Stimulated activated naive B cell treated with anti-CD40 and anti-IgM and Interleukin-4, amounts not matched to agents 10 μg/mL and 1 μg/mL and 100 μg/mL, for 72 hours (primary cell): ENCODE data around the gene SLC22A2.
A peak's percentile ranks its signal among the peaks of the same experiment; 100 is the strongest.
"Not testable (repeated sequence)": the region's sequence is repeated elsewhere in the genome, so short reads cannot be mapped to it uniquely, and the experiment has no call there.

Experiments used
- ATAC-seq, 2 donors: fragments of 150-1000 bp; cut with Tn5 transposase; replicated peaks; 2 replicates each; pipeline ENCODE4 v1.10.0; 2021; ENCODE audit warnings: moderate library complexity in 1 of 2
- DNase-seq: peaks from one replicate; pipeline ENCODE4 v3.0.0; 2021
- H3K27ac Mint-ChIP-seq: one replicate; pipeline ENCODE4 v1.8.0; 2022; ENCODE audit warnings: mild to moderate bottlenecking, mixed read lengths
- H3K27me3 Mint-ChIP-seq, 2 donors: one replicate each; pipeline ENCODE4 v1.8.0; 2022; ENCODE audit warnings: mixed read lengths in 2 of 2
- H3K36me3 Mint-ChIP-seq, 2 donors: one replicate each; pipeline ENCODE4 v1.8.0; 2022; ENCODE audit warnings: mixed read lengths in 2 of 2, mild to moderate bottlenecking in 1 of 2
- H3K4me1 Mint-ChIP-seq, 2 donors: one replicate each; pipeline ENCODE4 v1.8.0; 2022; ENCODE audit warnings: mixed read lengths in 2 of 2, mild to moderate bottlenecking in 1 of 2
- H3K4me3 Mint-ChIP-seq, 2 donors: one replicate each; pipeline ENCODE4 v1.8.0; 2022; ENCODE audit warnings: mild to moderate bottlenecking in 2 of 2, mixed read lengths in 2 of 2, moderate library complexity in 1 of 2
- H3K9me3 Mint-ChIP-seq, 2 donors: one replicate each; pipeline ENCODE4 v1.8.0; 2022; ENCODE audit warnings: mixed read lengths in 2 of 2, mild to moderate bottlenecking in 1 of 2

SLC22A2 gene

DNA sequence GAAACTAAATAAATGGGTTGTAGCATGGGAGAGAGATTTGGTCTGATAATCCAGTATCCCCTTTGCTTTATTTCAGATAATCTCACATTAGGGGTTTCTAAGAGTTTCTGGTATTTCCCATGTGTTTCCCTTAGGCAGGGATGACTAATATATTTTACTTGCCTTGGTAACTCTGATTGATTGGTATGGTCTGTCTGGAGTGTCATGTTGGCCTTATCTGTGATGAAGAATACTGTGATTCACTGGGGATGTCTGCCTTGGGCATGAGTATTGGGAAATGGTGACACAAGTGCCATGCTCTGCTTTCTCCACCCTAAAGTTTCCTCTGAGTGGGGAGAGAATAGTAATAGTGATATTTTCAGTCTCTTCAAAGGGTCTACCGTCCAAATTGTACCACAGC is 10.1 kb downstream of the SLC22A2 start:
- no peak for DNase-seq
- peaks cover 9 to 14% of the 10 kb centered on the region in 2 donors for H3K27me3 Mint-ChIP-seq
- no peak overlapping the region for H3K4me3 Mint-ChIP-seq
- ATAC-seq, result peak in 1 of 2 donors; percentile 36
- no peak overlapping the region for H3K27ac Mint-ChIP-seq
- H3K36me3 Mint-ChIP-seq, result no peaks in the 10 kb centered on the region
- H3K9me3 Mint-ChIP-seq, result no peaks in the 10 kb centered on the region
- H3K4me1 Mint-ChIP-seq, result no peaks in the 10 kb centered on the region

- H3K9me3 Mint-ChIP-seq, result no peaks in the 10 kb centered on the region
- peaks cover 9 to 14% of the 10 kb centered on the region in 2 donors for H3K27me3 Mint-ChIP-seq
- ATAC-seq (no peak), DNase-seq (no peak)
- no peaks in the 10 kb centered on the region for H3K36me3 Mint-ChIP-seq
- H3K4me1 Mint-ChIP-seq, result no peaks in the 10 kb centered on the region
- no peak overlapping the region for H3K27ac Mint-ChIP-seq
- H3K4me3 Mint-ChIP-seq, result no peak overlapping the region
Measured at GRCh38 chr6:160247457-160247883, 11.2 kb downstream of the SLC22A2 start.

DNA sequence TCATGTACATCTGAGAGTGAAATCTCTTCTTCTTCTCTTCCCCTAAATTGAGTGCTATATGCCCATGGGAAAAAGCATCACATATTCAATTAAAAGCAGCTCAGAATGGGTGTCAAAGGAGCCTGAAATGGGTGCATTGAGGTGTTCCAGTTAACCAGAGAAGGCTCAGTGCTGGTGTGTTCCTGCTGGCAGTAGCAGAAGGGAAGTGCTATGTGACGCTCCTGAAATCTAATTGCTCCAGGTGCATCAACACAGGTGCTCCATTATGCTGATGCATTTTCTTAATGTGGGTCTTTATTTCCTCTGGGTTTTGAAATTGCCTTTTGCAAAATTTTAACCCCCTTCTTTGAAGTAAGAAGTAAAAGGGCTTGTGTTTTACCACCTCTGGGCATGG is 17.9 kb downstream of the SLC22A2 start:
- ATAC-seq, result no peak
- DNase-seq, result no peak
- Mint-ChIP-seq H3K36me3 (peaks cover 0 to 3% of the 10 kb centered on the region in 2 donors), H3K4me3 (no peak overlapping the region), H3K9me3 (peaks cover 4 to 6% of the 10 kb centered on the region in 2 donors), H3K4me1 (no peaks in the 10 kb centered on the region), H3K27me3 (peaks cover 0 to 9% of the 10 kb centered on the region in 2 donors), H3K27ac (no peak overlapping the region)

GRCh38 chr6:160239929-160240690 is 18.5 kb downstream of the SLC22A2 start:
- no peaks in the 10 kb centered on the region for H3K4me1 Mint-ChIP-seq
- H3K9me3 Mint-ChIP-seq, result peaks cover 4 to 6% of the 10 kb centered on the region in 2 donors
- H3K27ac Mint-ChIP-seq, result no peak overlapping the region
- H3K4me3 Mint-ChIP-seq, result no peak overlapping the region
- DNase-seq (no peak), ATAC-seq (no peak)
- peaks cover 0 to 3% of the 10 kb centered on the region in 2 donors for H3K36me3 Mint-ChIP-seq
- H3K27me3 Mint-ChIP-seq, result peaks cover 0 to 9% of the 10 kb centered on the region in 2 donors

DNA sequence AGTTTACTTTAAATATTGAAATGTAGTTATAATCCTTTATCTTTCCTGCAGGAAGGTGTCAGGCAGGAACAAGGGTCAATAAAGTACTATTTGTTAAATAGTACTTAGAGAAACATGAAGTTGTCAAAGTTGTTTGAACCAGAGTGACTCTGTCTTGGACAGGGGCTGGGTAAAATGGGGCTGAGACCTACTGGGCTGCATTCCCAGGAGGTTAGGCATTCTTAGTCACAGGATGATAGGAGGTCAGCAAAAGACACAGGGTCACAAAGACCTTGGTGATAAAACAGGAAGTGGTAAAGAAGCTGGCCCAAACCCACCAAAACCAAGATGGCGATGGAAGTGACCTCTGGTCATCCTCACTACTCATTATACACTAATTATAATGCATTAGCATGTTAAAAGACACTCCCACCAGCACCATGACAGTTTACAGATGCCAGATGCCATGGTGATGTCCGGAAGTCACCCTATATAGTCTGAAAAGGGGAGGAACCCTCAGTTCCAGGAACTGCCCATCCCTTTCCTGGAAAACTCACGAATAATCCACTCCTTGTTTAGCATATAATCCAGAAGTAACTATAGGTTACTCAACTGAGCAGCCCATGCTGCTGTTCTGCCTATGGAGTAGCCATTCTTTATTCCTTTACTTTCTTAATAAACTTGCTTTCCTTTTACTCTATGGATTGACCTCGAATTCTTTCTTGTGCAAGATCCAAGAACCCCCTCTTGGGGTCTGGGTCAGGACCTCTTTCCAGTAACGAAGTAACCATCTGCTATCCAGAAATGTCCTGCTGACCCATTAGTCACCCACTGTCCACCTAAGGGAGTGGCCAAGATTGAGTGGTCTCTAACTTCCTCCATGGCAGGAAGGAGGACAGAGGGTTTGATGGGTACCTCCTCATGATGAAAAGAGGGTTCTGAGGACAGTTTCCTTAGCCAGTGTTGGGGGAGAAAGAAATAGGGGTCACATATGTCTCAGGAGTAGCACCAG is 19.6 kb downstream of the SLC22A2 start:
- peaks cover 0 to 9% of the 10 kb centered on the region in 2 donors for H3K27me3 Mint-ChIP-seq
- DNase-seq (no peak), ATAC-seq (no peak)
- no peaks in the 10 kb centered on the region for H3K4me1 Mint-ChIP-seq
- peaks cover 4 to 6% of the 10 kb centered on the region in 2 donors for H3K9me3 Mint-ChIP-seq
- no peak overlapping the region for H3K27ac Mint-ChIP-seq
- peaks cover 0 to 3% of the 10 kb centered on the region in 2 donors for H3K36me3 Mint-ChIP-seq
- no peak overlapping the region for H3K4me3 Mint-ChIP-seq

DNA sequence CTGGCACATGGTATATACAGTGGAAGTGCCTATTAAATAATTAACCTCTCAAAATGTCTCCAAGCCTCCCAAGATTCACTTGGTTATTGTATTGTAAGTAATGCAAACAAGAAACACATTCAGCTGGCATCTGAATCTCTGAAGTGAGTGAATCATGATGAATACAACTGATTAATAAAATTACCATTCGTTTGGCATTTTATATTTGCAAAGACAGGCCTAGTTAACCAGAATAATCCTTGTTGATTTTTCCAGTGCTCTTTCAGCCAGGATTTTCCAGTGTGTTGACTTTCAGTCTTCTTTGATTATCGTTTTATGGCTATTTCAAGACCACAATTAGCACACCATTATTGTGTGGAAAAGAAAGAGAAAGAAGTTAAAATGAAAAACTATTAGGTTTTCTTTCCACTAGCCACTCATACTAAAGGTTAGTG is 20.3 kb downstream of the SLC22A2 start:
- Mint-ChIP-seq H3K4me1 (no peaks in the 10 kb centered on the region), H3K27ac (no peak overlapping the region), H3K36me3 (peaks cover 0 to 3% of the 10 kb centered on the region in 2 donors), H3K9me3 (peaks cover 4 to 6% of the 10 kb centered on the region in 2 donors), H3K4me3 (no peak overlapping the region), H3K27me3 (peaks cover 0 to 9% of the 10 kb centered on the region in 2 donors)
- no peak for DNase-seq
- no peak for ATAC-seq

DNA sequence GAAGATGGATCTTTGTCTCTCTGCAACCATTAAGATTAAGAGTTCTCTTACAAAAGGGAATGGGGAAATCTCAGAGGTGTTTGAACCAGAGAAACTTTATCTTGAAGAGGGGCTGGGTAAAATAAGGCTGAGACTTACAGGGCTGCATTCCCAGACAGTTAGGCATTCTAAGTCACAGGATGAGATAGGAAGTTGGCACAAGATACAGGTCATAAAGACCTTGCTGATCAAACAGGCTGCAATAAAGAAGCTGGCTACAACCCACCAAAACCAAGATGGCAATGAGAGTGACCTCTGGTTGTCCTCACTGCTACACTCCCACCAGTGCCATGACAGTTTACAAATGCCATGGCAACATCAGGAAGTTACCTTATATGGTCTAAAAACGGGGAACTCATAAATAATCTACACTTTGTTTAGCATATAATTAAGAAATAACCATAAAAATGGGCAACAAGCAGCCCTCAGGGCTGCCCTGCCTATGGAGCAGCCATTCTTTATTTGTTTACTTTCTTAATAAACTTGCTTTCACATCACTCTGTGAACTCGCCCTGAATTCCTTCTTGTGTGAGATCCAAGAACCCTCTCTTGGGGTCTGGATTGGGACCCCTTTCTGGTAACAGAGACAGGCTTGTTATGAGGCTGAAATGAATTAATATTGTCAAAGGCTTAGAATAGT is 20.9 kb downstream of the SLC22A2 start:
- DNase-seq, H3K4me1 Mint-ChIP-seq, H3K27me3 Mint-ChIP-seq, H3K4me3 Mint-ChIP-seq, H3K36me3 Mint-ChIP-seq, H3K27ac Mint-ChIP-seq, ATAC-seq, H3K9me3 Mint-ChIP-seq: not testable (repeated sequence)

GRCh38 chr6:160236235-160236872 is 22.3 kb downstream of the SLC22A2 start:
- not testable (repeated sequence) for DNase-seq, H3K27me3 Mint-ChIP-seq, H3K4me1 Mint-ChIP-seq, H3K36me3 Mint-ChIP-seq, H3K9me3 Mint-ChIP-seq, H3K27ac Mint-ChIP-seq, H3K4me3 Mint-ChIP-seq, ATAC-seq

- H3K36me3 Mint-ChIP-seq, H3K4me3 Mint-ChIP-seq, H3K27ac Mint-ChIP-seq, H3K4me1 Mint-ChIP-seq, ATAC-seq, DNase-seq: not testable (repeated sequence)
- Mint-ChIP-seq H3K27me3 (peaks cover 10 to 11% of the 10 kb centered on the region in 2 donors), H3K9me3 (peaks cover 15 to 16% of the 10 kb centered on the region in 2 donors)
Measured at GRCh38 chr6:160233950-160234640, 24.5 kb downstream of the SLC22A2 start.

- Mint-ChIP-seq H3K4me3 (no peak overlapping the region), H3K4me1 (no peaks in the 10 kb centered on the region), H3K9me3 (peaks cover 11 to 16% of the 10 kb centered on the region in 2 donors), H3K27me3 (peaks cover 10 to 15% of the 10 kb centered on the region in 2 donors), H3K27ac (no peak overlapping the region), H3K36me3 (peaks cover 5 to 6% of the 10 kb centered on the region in 2 donors)
- no peak for DNase-seq
- ATAC-seq, result no peak
Measured at GRCh38 chr6:160227769-160228161, 30.9 kb downstream of the SLC22A2 start.

GRCh38 chr6:160227038-160227768 is 31.4 kb downstream of the SLC22A2 start:
- no peak overlapping the region for H3K27ac Mint-ChIP-seq
- H3K4me1 Mint-ChIP-seq, result no peaks in the 10 kb centered on the region
- ATAC-seq (no peak), DNase-seq (no peak)
- peaks cover 11 to 16% of the 10 kb centered on the region in 2 donors for H3K9me3 Mint-ChIP-seq
- H3K4me3 Mint-ChIP-seq, result no peak overlapping the region
- peaks cover 10 to 15% of the 10 kb centered on the region in 2 donors for H3K27me3 Mint-ChIP-seq
- H3K36me3 Mint-ChIP-seq, result peaks cover 5 to 6% of the 10 kb centered on the region in 2 donors

DNA sequence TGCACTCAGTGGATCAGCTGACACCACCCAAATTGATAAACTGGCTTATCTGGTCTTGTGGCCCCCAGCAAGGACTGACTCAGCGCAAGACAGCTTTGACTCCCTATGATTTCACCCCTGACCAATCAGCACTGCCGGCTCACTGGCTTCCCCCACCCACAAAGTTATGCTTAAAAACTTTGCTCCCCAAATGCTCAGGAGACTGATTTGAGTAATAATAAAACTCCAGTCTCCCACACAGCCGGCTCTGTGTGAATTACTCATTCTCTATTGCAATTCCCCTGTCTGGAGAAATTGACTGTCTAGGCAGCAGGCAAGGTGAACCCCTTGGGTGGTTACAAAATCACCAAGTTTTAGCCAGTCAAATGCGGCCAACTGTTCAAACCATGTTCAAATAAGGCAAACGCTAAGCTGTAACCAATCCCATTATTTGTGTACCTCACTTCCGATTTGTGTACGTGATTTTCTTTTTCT is 32.5 kb downstream of the SLC22A2 start:
- peak; percentile 13 for DNase-seq
- H3K36me3 Mint-ChIP-seq, result peaks cover 5 to 6% of the 10 kb centered on the region in 2 donors
- H3K27ac Mint-ChIP-seq, result no peak overlapping the region
- no peaks in the 10 kb centered on the region for H3K4me1 Mint-ChIP-seq
- no peak overlapping the region for H3K4me3 Mint-ChIP-seq
- peaks cover 15 to 16% of the 10 kb centered on the region in 2 donors for H3K9me3 Mint-ChIP-seq
- peaks cover 10 to 19% of the 10 kb centered on the region in 2 donors for H3K27me3 Mint-ChIP-seq
- ATAC-seq, result peak in 1 of 2 donors; percentile 62
